Measurements from ENCODE around the gene CD58.

The CD58 gene

DNA sequence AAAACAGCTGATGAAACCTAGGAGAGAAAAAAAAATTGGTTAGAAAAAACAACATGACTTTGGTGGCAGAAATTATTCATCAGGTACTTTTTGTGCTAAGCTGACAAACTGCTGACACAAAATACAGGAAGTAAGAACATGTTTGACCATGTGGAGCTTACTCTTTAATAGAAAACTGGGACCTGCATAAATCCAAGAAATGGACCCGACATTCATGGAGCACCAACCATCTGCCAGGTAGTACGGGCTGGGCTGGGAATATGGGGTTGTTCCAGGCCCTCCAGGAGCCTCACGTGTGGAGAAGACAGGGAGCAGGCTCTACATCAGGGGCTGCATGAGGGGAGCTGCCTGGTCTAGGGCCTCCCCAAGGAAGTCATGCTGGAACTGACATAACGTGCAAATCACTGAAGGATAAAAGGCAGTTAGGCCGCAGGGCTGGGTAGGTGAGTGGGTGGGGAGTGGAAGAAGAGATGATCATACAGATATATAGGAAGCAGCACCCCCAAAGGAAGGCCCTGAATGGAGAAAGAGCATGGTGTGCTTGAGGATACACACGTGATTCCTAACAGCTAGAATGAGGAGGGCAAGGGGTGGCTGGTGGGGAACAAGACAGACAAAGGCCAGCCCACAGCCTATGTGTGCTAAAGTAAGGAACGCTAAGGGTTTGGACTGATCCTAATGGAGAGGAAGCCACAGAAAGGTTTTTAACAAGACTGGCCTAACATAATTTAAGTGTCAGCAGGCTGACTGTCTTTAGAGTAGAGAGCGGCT is 26.1 kb downstream of the CD58 start:
- DNase-seq (ENCODE audit: low read depth, low spot score) = no peak

DNA sequence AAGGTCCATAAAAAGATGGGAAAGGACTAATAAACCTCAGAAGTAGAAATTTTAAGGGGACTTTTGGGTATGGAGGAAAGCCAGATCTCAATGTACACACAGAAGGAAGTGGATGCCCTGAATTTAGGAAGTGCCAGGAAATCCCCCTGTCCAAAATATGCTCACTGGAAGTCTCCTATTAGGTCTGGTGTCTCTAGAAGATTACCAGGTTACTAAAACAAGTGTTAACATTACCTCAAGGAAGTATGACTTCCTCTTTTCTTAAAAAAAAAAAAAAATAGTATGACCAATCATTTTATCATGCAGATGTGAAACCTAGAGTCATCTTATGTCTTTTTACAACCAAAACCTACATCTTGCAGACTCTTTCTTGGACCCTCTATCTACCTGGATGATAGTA is 30.7 kb downstream of the CD58 start:
- DNase-seq (ENCODE audit: low read depth, low spot score) = no peak

- DNase-seq (ENCODE audit: low read depth, low spot score) = no peak
Observed at GRCh38 chr1:116538544-116538943, 32.3 kb downstream of the CD58 start.

- no peak for DNase-seq (ENCODE audit: low read depth, low spot score)
Observed at GRCh38 chr1:116537898-116538297, 32.9 kb downstream of the CD58 start.

- DNase-seq (ENCODE audit: low read depth, low spot score) = no peak
Observed at GRCh38 chr1:116537040-116537831, 33.6 kb downstream of the CD58 start.

- no peak for DNase-seq (ENCODE audit: low read depth, low spot score)
Observed at GRCh38 chr1:116534014-116534739, 36.6 kb downstream of the CD58 start.

DNA sequence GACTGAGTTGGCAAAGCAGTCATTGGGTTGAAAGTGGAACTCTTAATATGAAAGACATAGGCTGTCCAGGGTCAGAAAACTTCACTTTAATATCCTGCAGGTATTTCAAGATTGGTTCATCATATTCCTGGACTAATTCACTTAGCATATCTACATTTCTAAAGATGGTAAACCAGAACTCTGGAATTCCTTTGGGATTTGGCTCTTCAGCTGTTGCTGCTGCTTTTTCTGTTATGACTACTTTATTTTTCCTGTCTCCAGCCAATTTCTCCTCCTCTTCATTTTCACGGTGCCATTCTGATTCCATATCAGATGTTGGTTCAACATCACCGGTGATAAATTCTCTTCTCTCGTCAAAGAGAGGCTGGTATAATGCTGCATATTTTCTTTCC is 37.4 kb downstream of the CD58 start:
- DNase-seq (ENCODE audit: low read depth, low spot score) = no peak

- DNase-seq (ENCODE audit: low read depth, low spot score) = no peak
Observed at GRCh38 chr1:116532671-116533428, 38.0 kb downstream of the CD58 start.

GRCh38 chr1:116531917-116532316 is 38.9 kb downstream of the CD58 start:
- no peak for DNase-seq (ENCODE audit: low read depth, low spot score)

GRCh38 chr1:116529681-116530080 is 41.1 kb downstream of the CD58 start:
- no peak for DNase-seq (ENCODE audit: low read depth, low spot score)

GRCh38 chr1:116529199-116529631 is 41.6 kb downstream of the CD58 start:
- DNase-seq (ENCODE audit: low read depth, low spot score) = no peak

GRCh38 chr1:116528329-116529083 is 42.3 kb downstream of the CD58 start:
- no peak for DNase-seq (ENCODE audit: low read depth, low spot score)

GRCh38 chr1:116525440-116525839 is 45.4 kb downstream of the CD58 start:
- no peak for DNase-seq (ENCODE audit: low read depth, low spot score)

- DNase-seq (ENCODE audit: low read depth, low spot score) = no peak
Observed at GRCh38 chr1:116521186-116521585, 49.6 kb downstream of the CD58 start.

- DNase-seq (ENCODE audit: low read depth, low spot score) = no peak
Observed at GRCh38 chr1:116518400-116518799, 52.4 kb downstream of the CD58 start.

DNA sequence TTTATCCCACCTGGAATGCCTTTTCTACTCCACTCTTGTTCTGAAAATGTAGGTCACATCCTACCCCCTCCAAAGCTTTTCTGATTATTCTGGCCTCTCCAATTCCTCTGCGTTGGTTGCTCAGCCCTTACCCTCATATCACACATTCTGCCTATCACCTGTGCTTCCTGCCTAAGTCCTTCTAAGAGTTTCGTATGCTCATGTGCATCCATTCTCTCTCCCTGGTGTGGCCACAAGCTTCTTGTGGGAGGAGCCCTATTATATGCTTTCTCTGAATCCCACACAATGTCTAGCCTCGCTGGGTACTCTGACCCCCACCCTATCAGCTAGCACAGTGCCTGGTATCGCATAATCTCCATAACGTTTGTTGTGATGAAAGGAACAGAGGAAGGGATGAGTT is 54.2 kb downstream of the CD58 start:
- no peak for DNase-seq (ENCODE audit: low read depth, low spot score)

DNA sequence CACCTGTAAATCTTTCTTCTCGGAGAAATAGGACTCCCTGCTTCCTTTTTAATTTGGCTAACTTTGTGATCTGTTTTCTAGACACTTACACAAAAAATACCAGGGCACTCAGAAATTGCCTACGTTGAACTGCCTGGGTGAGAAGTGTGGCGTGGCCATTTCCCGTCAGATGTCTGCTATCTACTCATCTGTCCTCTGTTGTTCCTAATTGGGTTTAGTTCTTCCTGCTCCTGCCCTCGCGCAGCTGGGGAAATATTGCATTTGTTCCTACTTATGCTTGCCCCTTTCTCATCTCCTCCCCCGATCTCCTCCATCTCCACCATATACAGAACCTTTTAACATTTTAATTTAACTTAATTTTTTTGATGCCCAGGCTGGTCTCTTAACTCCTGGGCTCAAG is 55.1 kb downstream of the CD58 start:
- DNase-seq (ENCODE audit: low read depth, low spot score) = no peak

DNA sequence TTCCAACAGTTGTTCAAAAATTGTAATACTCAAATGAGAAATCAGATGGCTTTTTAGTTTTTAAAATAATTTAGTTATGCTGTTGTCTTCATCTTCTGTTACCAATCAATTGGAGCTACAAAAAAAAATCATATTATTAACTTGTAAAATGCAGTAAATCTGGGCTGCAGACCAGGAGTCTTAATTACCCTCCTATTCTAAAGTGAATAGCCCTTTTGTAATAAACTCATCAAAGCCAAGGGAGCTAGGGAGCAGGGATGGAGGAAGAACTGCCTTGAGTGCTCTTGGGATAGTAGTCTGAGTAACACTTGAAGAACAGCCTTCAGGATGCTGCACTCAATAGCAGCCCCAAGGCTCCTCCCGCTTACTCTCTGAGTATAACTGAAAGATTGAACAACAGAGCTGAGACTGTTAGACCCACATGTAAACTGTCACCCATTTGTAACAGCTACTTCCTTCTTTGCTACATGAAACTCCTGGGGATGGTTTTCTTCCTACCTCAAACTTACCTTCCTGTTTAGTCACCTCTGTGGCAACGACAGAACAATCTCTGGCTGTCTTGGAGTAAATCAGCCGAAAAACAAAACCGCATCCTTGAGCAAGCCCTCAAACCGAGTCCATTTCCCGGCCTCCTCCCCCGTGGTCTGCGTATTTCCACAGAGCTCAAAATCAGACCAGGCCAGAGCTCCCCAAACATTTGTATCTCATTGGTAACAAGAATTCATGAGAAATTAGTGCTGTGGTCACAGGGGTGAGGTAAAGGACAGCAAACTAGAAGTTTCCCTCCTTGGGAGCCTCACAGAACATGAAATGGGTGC is 55.9 kb downstream of the CD58 start:
- DNase-seq (ENCODE audit: low read depth, low spot score) = no peak

DNA sequence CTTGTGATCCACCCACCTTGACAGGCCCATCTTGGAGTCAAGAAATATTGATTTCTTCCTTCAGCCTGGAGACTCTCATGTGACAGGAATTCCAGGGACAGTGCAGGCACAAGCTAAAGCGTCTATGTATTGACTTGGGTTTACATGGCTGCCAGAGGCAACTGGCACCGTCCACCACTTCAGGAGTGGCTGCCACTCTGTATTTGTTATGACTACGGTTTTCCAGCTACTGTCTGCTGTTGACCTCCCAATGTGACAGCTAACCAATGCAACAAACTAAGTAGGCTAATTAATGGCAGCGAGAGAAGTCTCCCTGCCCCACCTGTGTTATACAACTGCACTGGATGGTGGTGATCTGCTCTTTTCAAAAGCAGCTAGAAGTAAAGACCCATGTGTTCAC is 56.9 kb downstream of the CD58 start:
- DNase-seq (ENCODE audit: low read depth, low spot score) = no peak

DNA sequence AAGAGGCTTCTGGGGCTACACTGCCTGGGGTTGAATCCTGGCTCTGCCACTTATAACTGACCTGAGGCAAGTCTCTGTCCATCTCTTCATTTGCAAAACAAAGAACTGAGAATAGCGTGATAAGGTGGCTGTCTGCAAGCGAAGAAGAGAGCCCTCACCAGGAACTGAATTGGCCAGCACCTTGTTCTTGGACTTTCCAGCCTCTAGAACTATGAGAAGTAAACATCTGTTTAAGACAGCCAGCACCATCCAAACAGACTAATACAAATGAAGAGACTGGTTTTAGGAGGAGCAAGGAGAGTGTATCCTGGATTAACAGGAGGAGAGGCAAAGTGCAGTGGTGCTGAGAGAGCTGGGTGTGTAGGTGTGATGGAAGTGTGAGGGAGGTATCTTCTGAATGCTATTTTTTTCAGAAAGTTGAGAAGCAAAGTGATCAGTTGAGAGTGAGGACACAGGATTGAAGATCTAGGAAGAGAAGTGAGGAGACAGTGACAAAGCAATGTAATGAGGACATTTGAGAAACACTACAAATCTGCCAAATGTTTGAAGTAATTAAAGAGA is 59.3 kb downstream of the CD58 start:
- DNase-seq (ENCODE audit: low read depth, low spot score) = no peak
